GM12878 (cell line): Measurements from ENCODE around the gene DLG2. TPM values are rescaled to one million over a fixed set of nuclear protein-coding genes. Genes with fewer than 3 reads are reported as not detected.

Source experiments
- ATAC-seq: fragments of 200-7000 bp; cut with Tn5 transposase; 3 replicates; pipeline ENCODE4 v1.9.1; 2020; ENCODE audit warnings: mild to moderate bottlenecking, moderate library complexity
- BruUV-seq: library from RNA; stranded (reverse); fragments of 400-500 nt; replicated peaks from 2 replicates; lab custom pipeline; 2021; lab: Mats Ljungman, UMichigan
- CTCF ChIA-PET: fragments of 300-600 bp; sonication (Branson Sonifier 250); formaldehyde crosslinking; extraction: SDS; loops from one replicate; lab custom pipeline; 2021; ENCODE audit warnings: inconsistent platforms; lab: Yijun Ruan, JAX
- POLR2A ChIA-PET: fragments of 350-600 bp; formaldehyde crosslinking; extraction: SDS; loops from one replicate; lab custom pipeline; 2021; ENCODE audit warnings: inconsistent platforms; lab: Charles Lee
- RAD21 ChIA-PET: fragments of 300-600 bp; sonication (Branson Sonifier 250); formaldehyde crosslinking; loops from one replicate; lab custom pipeline; 2023; ENCODE audit warnings: antibody characterized with exemption; ENCODE audit not compliant: unreplicated experiment; lab: Charles Lee
- SMC1A ChIA-PET: fragments of 300-600 bp; sonication (Branson Sonifier 250); formaldehyde crosslinking; loops from one replicate; lab custom pipeline; 2023; ENCODE audit not compliant: unreplicated experiment, uncharacterized antibody; lab: Charles Lee
- DNase-seq: peaks from one replicate; pipeline ENCODE4 v3.0.0-alpha.2; 2011; ENCODE audit warnings: low read depth, low spot score
- FAIRE-seq: peaks from 3 replicates; lab custom pipeline; 2011; peaks lifted over from hg19 to GRCh38; lab: Jason Lieb, UNC
- H2AFZ ChIP-seq: 2 replicates; pipeline ENCODE4 v1.6.0; 2011; ENCODE audit warnings: low read depth, low read length, control low read depth; ENCODE audit not compliant: control insufficient read depth
- H3K27ac ChIP-seq: 2 replicates; pipeline ENCODE4 v1.5.1; 2011; ENCODE audit warnings: control low read depth; ENCODE audit not compliant: control insufficient read depth, insufficient read depth
- H3K27me3 ChIP-seq, 2 experiments: replicated peaks in 1 of 2; 2 replicates each; pipeline versions ENCODE4 v1.6.0 to v1.6.1; 2011; ENCODE audit warnings: low read length in 1 of 2; ENCODE audit not compliant: control insufficient read depth in 2 of 2, insufficient read depth in 2 of 2
- H3K36me3 ChIP-seq, 2 experiments: 2 replicates each; pipeline ENCODE4 v1.5.1; 2011; ENCODE audit warnings: low read length in 1 of 2; ENCODE audit not compliant: control insufficient read depth in 2 of 2, insufficient read depth in 2 of 2
- H3K4me1 ChIP-seq: 2 replicates; pipeline ENCODE4 v1.6.1; 2011; ENCODE audit warnings: mild to moderate bottlenecking, low read length, moderate library complexity, mixed read lengths; ENCODE audit not compliant: control insufficient read depth, insufficient read depth
- H3K4me2 ChIP-seq: 2 replicates; pipeline ENCODE4 v1.6.0; 2011; ENCODE audit warnings: control low read depth; ENCODE audit not compliant: control insufficient read depth, insufficient read depth
- H3K4me3 ChIP-seq: fragments of 200-600 bp; sonication (generic); 2 replicates; pipeline ENCODE4 v1.5.1; 2016
- H3K79me2 ChIP-seq: 2 replicates; pipeline ENCODE4 v1.6.0; 2011; ENCODE audit warnings: low read length; ENCODE audit not compliant: control insufficient read depth, insufficient read depth
- H3K9ac ChIP-seq: 2 replicates; pipeline ENCODE4 v1.8.0; 2011; ENCODE audit warnings: low read length, control low read depth, mixed read lengths; ENCODE audit not compliant: control insufficient read depth, insufficient read depth
- H3K9me3 ChIP-seq: replicated peaks from 3 replicates; pipeline ENCODE4 v1.5.1; 2011; ENCODE audit warnings: mild to moderate bottlenecking, low read length; ENCODE audit not compliant: control insufficient read depth, insufficient read depth
- H4K20me1 ChIP-seq: 2 replicates; pipeline ENCODE4 v1.6.0; 2011; ENCODE audit not compliant: control insufficient read depth, insufficient read depth
- BRCA1 ChIP-seq: IDR thresholded peaks from 2 replicates; pipeline ENCODE4 v1.6.1; 2011; ENCODE audit warnings: low read depth, low read length, improper control_type of control experiment
- FOS ChIP-seq: IDR thresholded peaks from 3 replicates; pipeline ENCODE4 v1.6.1; 2011; ENCODE audit warnings: borderline replicate concordance; ENCODE audit not compliant: insufficient read length; ENCODE audit errors: extremely low read depth
- NR2C1 ChIP-seq: fragments of 450-650 bp; IDR thresholded peaks from 2 replicates; pipeline ENCODE4 v1.6.1; 2017; ENCODE audit warnings: antibody characterized with exemption, mild to moderate bottlenecking, moderate library complexity
- PML ChIP-seq: IDR thresholded peaks from 2 replicates; pipeline ENCODE4 v1.6.1; 2012; ENCODE audit warnings: low read length, inconsistent platforms
- RCOR1 ChIP-seq: conservative IDR thresholded peaks from 2 replicates; pipeline ENCODE4 v1.6.1; 2012; ENCODE audit warnings: low read depth, low read length, improper control_type of control experiment
- WGBS: methylation state at CpG from one replicate; pipeline ENCODE4 v1.1.6; 2016; ENCODE audit warnings: low lambda C conversion rate; ENCODE audit not compliant: insufficient replicate concordance, insufficient coverage; ENCODE audit errors: missing lambda C conversion rate; 5-methylcytosine and 5-hydroxymethylcytosine counted together
- in situ Hi-C: fragments of 300-500 bp; cut with MboI; formaldehyde crosslinking; loops from 9 replicates; pipeline ENCODE4 v1.14.3; 2018; ENCODE audit warnings: mixed read lengths
- intact Hi-C: fragments of 100-400 bp; cut with micrococcal nuclease; formaldehyde crosslinking; loops from one replicate; pipeline ENCODE4 v1.14.2; 2022; ENCODE audit not compliant: unreplicated experiment
- polyA plus RNA-seq, 11 experiments: library from polyadenylated mRNA; depleted of rRNA in 4 of 11; unstranded in 6 of 11; stranded (reverse) in 5 of 11; fragments of >200 nt; fragmentation: Nextera tagmentation in 4 of 11; fragmentation: Illumina TruSeq in 1 of 11; extraction: Ambion mirVana in 4 of 11; extraction: Trizol in 1 of 11; gene quantifications; 1 replicate in 1 of 11; 2 replicates in 10 of 11; pipeline versions ENCODE4 v1.2.1 to v1.2.3, GENCODE V29; 2011 to 2016; ENCODE audit warnings: inconsistent platforms in 2 of 11, missing spikeins in 2 of 11, low read depth in 1 of 11
- total RNA-seq, 4 experiments: library from RNA; depleted of rRNA in 3 of 4; stranded (reverse); fragments of >200 nt in 3 of 4; fragmentation: Illumina TruSeq in 1 of 4; extraction: Trizol in 1 of 4; gene quantifications; 2 replicates each; pipeline versions ENCODE4 v1.2.1 to v1.2.3, GENCODE V29; 2013 to 2021
- TF ChIP-seq, protein P1 (sequence below): fragments of 450-650 bp; IDR thresholded peaks from 2 replicates; pipeline ENCODE4 v1.6.1; 2018; ENCODE audit warnings: mild to moderate bottlenecking, low read depth, moderate library complexity; ENCODE audit not compliant: partially characterized antibody
- TF ChIP-seq, protein P2 (sequence below): IDR thresholded peaks from 2 replicates; pipeline ENCODE4 v1.6.1; 2012; ENCODE audit warnings: improper control_type of control experiment, low read depth, low read length; ENCODE audit not compliant: insufficient replicate concordance

DLG2 gene
- total and polyA plus RNA-seq, 10 of the 15 experiments (the other 5 are each of a cell fraction or from before 2014, with no cell fraction given): 0.09 to 0.98 (median 0.35) TPM

DNA sequence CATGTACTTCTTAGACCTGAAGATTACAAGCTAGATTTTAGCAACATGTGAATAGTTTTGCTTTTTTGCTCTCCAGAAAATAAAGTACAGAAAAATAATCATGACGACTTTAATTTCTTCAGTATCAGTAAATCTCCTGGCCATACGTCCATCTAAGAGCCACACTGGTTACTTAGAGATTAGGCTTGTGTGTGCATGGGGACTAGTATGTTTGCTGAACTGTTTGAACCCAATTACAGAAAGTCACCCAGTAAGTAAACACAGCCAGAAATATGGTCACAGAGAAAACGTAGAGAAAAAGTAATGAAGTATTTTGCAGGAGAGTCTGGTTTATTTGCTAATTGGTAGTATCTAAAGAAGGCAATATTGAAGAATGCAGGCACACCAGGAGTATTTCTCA is 1287.3 kb downstream of the DLG2 start:
- intact Hi-C loops: no loop called here
- Histone ChIP-seq H3K4me1 (no peaks in the 10 kb centered on the region), H3K79me2 (no peaks in the 10 kb centered on the region), H3K4me2 (no peak overlapping the region), H3K27me3 (no peaks in the 10 kb centered on the region; a peak in 1 of 4 replicates), H2AFZ (no peak overlapping the region)
- in situ Hi-C loops: no loop called here
- WGBS: 21% methylated on average over 3 of the region's 3 CpGs
- FAIRE-seq (no peak), DNase-seq (no peak), ATAC-seq (no peak)
- ChIA-PET RAD21 (no interaction called here), SMC1A (no interaction called here)
- no TSS peak for BruUV-seq
- TF ChIP-seq, protein P1, sequence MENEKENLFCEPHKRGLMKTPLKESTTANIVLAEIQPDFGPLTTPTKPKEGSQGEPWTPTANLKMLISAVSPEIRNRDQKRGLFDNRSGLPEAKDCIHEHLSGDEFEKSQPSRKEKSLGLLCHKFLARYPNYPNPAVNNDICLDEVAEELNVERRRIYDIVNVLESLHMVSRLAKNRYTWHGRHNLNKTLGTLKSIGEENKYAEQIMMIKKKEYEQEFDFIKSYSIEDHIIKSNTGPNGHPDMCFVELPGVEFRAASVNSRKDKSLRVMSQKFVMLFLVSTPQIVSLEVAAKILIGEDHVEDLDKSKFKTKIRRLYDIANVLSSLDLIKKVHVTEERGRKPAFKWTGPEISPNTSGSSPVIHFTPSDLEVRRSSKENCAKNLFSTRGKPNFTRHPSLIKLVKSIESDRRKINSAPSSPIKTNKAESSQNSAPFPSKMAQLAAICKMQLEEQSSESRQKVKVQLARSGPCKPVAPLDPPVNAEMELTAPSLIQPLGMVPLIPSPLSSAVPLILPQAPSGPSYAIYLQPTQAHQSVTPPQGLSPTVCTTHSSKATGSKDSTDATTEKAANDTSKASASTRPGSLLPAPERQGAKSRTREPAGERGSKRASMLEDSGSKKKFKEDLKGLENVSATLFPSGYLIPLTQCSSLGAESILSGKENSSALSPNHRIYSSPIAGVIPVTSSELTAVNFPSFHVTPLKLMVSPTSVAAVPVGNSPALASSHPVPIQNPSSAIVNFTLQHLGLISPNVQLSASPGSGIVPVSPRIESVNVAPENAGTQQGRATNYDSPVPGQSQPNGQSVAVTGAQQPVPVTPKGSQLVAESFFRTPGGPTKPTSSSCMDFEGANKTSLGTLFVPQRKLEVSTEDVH: no peak
- TF ChIP-seq PML (no peak), FOS (no peak), RCOR1 (no peak), NR2C1 (no peak), BRCA1 (no peak)
- TF ChIP-seq, protein P2, sequence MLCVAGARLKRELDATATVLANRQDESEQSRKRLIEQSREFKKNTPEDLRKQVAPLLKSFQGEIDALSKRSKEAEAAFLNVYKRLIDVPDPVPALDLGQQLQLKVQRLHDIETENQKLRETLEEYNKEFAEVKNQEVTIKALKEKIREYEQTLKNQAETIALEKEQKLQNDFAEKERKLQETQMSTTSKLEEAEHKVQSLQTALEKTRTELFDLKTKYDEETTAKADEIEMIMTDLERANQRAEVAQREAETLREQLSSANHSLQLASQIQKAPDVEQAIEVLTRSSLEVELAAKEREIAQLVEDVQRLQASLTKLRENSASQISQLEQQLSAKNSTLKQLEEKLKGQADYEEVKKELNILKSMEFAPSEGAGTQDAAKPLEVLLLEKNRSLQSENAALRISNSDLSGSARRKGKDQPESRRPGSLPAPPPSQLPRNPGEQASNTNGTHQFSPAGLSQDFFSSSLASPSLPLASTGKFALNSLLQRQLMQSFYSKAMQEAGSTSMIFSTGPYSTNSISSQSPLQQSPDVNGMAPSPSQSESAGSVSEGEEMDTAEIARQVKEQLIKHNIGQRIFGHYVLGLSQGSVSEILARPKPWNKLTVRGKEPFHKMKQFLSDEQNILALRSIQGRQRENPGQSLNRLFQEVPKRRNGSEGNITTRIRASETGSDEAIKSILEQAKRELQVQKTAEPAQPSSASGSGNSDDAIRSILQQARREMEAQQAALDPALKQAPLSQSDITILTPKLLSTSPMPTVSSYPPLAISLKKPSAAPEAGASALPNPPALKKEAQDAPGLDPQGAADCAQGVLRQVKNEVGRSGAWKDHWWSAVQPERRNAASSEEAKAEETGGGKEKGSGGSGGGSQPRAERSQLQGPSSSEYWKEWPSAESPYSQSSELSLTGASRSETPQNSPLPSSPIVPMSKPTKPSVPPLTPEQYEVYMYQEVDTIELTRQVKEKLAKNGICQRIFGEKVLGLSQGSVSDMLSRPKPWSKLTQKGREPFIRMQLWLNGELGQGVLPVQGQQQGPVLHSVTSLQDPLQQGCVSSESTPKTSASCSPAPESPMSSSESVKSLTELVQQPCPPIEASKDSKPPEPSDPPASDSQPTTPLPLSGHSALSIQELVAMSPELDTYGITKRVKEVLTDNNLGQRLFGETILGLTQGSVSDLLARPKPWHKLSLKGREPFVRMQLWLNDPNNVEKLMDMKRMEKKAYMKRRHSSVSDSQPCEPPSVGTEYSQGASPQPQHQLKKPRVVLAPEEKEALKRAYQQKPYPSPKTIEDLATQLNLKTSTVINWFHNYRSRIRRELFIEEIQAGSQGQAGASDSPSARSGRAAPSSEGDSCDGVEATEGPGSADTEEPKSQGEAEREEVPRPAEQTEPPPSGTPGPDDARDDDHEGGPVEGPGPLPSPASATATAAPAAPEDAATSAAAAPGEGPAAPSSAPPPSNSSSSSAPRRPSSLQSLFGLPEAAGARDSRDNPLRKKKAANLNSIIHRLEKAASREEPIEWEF: no peak
- TF ChIP-seq, all 136 proteins: peak for 0
- Histone ChIP-seq H3K36me3 (no peaks in the 10 kb centered on the region), H3K4me3 (no peak overlapping the region), H3K27ac (no peak overlapping the region), H4K20me1 (no peaks in the 10 kb centered on the region), H3K9me3 (no peaks in the 10 kb centered on the region), H3K9ac (no peak overlapping the region)
- ChIA-PET POLR2A (no interaction called here), CTCF (no interaction called here)
